ENCODE data around the gene PSME3.

DNA sequence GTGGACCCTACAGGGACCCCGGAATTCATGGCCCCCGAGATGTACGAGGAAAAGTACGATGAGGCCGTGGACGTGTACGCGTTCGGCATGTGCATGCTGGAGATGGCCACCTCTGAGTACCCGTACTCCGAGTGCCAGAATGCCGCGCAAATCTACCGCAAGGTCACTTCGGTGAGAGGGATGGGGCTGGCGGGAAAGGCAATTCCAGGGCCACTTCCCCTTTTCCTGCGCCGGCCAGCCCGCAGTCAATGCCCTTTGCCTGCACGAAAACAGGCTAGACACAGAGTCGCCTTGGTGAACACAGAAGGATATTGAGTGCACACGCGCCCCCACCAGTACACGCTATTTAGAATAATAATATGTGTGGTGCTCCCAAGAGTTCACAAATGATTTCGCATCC, 48.8 kb upstream of the PSME3 start:
- TF ChIP-seq, protein P1, sequence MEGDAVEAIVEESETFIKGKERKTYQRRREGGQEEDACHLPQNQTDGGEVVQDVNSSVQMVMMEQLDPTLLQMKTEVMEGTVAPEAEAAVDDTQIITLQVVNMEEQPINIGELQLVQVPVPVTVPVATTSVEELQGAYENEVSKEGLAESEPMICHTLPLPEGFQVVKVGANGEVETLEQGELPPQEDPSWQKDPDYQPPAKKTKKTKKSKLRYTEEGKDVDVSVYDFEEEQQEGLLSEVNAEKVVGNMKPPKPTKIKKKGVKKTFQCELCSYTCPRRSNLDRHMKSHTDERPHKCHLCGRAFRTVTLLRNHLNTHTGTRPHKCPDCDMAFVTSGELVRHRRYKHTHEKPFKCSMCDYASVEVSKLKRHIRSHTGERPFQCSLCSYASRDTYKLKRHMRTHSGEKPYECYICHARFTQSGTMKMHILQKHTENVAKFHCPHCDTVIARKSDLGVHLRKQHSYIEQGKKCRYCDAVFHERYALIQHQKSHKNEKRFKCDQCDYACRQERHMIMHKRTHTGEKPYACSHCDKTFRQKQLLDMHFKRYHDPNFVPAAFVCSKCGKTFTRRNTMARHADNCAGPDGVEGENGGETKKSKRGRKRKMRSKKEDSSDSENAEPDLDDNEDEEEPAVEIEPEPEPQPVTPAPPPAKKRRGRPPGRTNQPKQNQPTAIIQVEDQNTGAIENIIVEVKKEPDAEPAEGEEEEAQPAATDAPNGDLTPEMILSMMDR (IDR thresholded peaks at IDR 0.05; ENCODE audit: insufficient read depth, low read length, poor library complexity, severe bottlenecking): no peak
- TF ChIP-seq EZH2phosphoT487 (conservative IDR thresholded peaks at IDR 0.05; ENCODE audit: low read length): no peak

Measured in SU-DHL-6 (cell line).